ENCODE measurements around the gene KNTC1.

DNA sequence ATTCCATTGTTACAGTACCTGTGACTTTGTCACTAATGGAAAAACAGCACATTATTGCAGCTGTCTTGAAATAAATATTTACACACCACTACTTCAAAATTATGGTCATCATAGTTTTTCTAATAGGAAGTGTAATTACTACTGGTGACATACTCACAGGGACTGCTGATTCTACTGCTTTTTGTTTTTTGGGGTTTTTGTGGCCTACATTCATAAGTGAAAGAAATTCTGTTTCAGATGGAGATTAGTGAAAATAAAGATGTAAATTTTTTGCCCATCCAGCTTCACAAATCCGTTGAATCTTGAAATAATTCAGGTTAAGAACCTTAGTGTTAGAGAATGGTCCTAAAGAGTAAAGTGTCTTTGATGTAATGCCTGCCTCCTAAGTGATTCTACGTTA lies 17.5 kb downstream of the KNTC1 start:
- no peak for TF ChIP-seq EZH2 (IDR thresholded peaks at IDR 0.05; ENCODE audit: low read length)
- TF ChIP-seq, protein P1, sequence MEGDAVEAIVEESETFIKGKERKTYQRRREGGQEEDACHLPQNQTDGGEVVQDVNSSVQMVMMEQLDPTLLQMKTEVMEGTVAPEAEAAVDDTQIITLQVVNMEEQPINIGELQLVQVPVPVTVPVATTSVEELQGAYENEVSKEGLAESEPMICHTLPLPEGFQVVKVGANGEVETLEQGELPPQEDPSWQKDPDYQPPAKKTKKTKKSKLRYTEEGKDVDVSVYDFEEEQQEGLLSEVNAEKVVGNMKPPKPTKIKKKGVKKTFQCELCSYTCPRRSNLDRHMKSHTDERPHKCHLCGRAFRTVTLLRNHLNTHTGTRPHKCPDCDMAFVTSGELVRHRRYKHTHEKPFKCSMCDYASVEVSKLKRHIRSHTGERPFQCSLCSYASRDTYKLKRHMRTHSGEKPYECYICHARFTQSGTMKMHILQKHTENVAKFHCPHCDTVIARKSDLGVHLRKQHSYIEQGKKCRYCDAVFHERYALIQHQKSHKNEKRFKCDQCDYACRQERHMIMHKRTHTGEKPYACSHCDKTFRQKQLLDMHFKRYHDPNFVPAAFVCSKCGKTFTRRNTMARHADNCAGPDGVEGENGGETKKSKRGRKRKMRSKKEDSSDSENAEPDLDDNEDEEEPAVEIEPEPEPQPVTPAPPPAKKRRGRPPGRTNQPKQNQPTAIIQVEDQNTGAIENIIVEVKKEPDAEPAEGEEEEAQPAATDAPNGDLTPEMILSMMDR (optimal IDR thresholded peaks at IDR 0.05 in 1 of 3, IDR thresholded peaks at IDR 0.05 in 1 of 3, conservative IDR thresholded peaks at IDR 0.05 in 1 of 3; ENCODE audit: extremely low read depth in 1 of 3, insufficient read depth in 2 of 3, low read length in 3 of 3): no peak

Measured in keratinocyte (primary cell).